HG03575 (cell line): ENCODE data around the gene CBARP.
"Not testable (repeated sequence)": the region's sequence is repeated elsewhere in the genome, so short reads cannot be mapped to it uniquely, and the experiment has no call there.

ENCODE experiments used
- ATAC-seq: cut with Tn5 transposase; IDR thresholded peaks from one replicate; pipeline ENCODE4 v1.9.1; 2021; ENCODE audit not compliant: unreplicated experiment, insufficient number of reproducible peaks, low FRiP score; ENCODE audit errors: extremely low read depth

The CBARP gene

GRCh38 chr19:1254530-1255185, 16.9 kb upstream of the CBARP start:
- ATAC-seq = no peak

GRCh38 chr19:1254081-1254527, 16.3 kb upstream of the CBARP start:
- no peak for ATAC-seq

DNA sequence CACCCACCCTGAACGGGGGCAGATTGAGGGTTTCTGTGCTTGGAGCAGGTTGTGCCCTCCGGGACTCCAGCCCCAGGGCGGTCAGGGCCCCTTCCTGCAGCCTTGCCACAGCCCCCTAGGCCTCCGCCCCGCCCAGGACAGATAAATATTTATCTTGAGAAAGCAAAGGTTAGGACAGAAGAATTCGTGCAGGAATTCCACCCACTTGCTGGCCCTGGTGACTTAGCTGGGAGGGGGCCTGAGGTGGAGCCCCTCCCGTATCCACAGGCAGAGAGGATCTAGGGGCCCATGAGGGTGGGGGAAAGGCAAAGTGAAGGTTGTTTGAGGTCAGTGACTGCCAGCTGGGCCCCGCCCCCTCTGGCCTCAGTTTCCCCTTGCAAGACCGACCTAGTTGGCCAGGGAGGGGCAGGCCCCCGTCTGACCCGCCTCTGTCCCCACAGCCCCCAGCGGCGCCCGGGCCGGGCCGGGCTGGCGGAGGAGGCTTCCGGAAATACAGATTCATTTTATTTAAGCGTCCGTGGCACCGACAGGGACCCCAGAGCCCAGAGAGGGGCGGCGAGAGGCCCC, 15.8 kb upstream of the CBARP start:
- no peak for ATAC-seq

GRCh38 chr19:1252821-1253513, 15.2 kb upstream of the CBARP start:
- no peak for ATAC-seq

DNA sequence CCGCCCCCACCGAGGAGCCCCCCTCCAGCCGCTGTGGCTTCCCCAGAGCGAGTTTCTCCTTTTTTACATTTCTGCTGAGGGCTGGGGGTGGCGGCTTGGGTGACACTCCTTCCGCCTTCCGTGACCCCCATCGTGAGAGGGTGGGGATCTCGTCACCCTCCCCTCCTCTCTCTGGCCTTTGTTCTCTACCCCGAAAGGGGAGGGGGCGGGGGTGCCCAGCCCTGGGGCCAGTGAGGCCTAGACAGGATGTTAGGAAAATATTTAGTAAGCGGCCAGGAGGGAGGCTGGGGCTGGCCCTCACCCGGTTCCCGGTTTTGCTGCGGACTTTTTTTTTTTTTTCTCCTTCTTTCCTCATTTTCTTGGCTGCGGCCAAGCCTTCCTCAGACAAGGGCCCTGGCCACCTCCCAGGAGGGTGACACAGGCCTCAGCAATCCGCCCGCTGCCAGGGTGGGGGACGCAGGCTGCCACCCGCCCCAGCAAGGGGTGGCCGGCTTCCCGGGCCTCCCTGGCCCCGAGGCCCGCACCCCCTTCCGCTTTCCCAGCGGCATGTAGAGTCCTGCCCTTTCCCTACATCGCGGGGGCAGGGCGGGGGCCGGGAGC, 14.5 kb upstream of the CBARP start:
- ATAC-seq = no peak

- no peak for ATAC-seq
These were observed 13.8 kb upstream of the CBARP start for GRCh38 chr19:1251330-1252220.

DNA sequence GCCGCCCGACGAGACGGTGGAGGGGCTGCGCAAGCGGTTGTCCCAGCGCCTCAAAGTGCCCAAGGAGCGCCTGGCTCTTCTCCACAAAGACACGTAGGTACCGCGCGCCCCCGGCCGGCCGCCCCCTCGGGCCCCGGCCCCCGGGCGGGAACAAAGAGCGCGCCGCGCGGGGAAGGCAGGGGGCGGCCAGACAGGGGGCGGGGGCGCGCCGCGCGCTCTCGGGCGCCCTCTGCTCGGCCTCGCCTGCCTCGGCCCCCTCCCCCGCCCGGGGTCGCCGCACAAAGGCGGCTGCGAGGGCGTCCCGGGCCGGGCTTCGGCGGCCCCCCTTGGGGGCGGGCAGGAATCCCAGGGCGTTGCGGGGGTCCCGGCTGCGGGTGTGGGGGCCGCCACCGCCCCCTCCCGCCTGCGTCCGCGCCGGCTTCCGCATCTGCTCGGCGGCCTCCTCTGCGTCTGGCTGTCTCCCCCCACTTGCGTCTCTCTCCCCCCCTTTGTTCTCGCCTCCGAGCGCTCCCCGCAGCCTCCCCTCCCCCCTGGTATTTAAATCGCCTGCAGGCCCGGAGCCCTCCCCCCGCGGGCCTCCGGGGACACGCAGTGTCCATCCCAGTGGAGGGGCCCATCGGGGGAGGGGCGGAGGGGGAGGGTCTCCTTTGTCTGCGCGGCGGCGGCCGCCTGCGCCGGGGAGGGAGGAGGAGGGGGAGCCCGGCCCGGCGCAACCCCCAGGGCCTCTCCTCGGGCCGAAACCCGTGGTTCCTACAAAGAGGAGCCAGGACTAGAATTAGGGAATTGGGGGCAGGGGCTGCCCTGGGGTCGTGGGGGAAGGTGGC, 12.8 kb upstream of the CBARP start:
- ATAC-seq = no peak

- no peak for ATAC-seq
These were observed 12.2 kb upstream of the CBARP start for GRCh38 chr19:1249990-1250436.

DNA sequence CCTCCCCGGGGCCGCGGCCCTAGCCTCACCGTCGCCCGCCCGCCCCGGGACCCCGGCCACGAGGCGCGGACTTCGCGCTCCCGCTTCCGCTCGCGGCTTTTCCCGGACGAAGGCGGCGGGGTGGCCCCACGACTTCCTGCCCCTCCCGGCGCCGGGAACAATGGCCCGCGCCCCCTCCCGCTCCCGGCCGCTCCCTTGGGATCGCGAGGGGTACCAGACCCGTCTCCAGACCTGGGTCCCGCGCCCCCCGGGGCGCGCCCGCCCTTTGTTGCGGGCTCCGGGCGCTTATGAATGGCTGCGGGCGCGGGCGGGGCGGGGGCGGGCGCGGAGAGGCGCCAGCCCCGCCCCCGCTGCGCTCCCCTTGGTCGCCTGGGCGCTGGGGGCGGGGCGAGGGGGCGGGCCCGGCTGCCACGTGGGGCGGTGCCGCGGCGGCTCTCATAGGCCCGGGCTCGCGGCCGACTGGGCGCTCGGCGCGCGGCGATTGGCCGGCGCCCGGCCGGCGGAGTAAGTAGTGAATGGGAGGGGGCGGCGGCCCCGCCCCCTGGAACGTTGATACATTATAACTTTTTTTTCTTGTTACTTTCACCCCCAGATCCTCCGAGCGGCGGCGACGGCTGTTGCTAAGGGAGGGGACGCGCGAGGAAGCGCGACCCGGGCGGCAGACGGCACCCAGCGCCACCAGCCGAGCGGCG, 11.6 kb upstream of the CBARP start:
- no peak for ATAC-seq

DNA sequence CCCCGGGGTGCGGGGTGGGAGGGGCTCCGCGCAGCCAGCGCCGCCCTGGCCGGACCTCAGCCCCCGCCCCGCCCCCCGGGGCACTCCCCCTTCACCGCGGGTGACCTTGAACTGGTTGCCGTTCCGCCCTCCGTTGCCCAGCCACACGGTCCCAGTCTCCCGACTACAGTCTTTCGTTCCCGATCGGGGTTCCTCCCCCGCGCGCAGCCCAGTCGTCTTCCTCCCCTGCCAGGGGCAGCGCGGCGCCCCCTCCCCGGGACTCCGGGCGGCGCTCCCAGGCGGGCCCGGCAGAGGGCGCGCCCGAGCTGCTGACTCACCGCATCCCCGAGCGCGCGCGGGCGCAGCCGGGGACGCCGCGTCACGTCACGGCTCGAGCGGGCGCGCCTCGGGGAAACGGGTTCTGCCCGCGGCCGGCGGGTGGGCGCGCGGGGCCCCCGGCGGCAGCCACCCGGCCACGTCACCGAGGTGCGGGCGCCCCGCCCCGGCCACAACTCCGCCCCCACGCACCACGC, 11.0 kb upstream of the CBARP start:
- no peak for ATAC-seq

GRCh38 chr19:1248139-1248785, 10.5 kb upstream of the CBARP start, which contains the start of gene MIDN:
TSS of gene MIDN (plus strand) at chr19:1248583. CDS start at chr19:1250297, 1,714 bp downstream.
- no peak for ATAC-seq

DNA sequence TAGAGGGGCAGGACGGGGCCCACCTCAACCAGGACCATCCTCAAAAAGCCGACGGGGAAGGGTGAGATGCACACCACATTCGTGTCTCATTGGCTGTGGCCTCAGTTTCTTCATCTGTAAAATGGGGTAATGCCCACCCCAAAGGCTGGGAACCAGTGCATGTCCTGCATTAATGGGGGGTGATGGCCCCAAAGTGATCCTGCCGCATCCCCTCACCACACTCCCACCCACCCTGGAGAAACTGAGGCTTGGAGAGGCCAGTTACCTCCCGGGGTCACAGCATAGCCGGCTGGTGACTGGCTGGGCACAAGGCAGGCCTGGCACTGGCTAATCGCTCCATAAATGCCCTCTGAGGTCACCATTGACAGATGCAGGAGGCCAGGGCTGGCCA, 9.9 kb upstream of the CBARP start:
- ATAC-seq = no peak

DNA sequence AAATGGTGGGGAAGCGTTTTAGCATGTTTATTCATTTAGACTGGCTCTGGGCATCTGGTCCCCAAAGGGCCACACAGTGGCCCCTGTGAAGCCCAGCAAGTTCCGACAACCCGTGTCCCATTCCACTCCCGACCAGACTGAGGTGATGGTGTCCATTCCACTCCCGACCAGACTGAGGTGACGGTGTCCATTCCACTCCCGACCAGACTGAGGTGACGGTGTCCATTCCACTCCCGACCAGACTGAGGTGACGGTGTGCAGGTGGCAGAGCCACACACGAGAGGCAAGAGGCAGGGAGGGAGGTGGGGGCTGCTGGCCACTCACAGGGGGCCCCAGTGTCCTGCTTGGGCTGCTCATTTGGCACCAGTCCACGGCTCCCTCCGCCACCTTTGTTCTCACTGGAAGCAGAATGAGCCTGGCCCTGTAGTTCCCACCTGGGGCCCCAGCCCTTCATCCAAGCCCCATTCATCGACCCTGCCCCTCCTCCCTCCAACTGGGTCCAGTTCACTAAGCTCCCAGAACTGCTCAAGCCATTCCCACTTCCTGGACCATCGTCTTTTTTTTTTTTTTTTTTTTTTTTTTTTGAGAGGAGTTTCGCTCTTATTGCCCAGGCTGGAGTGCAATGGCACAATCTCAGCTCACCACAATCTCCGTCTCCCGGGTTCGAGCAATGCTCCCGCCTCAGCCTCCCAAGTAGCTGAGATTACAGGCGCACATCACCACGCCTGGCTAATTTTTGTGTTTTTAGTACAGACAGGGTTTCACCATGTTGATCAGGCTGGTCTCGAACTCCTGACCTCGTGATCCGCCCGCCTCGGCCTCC, 8.7 kb upstream of the CBARP start:
- ATAC-seq = not testable (repeated sequence)

DNA sequence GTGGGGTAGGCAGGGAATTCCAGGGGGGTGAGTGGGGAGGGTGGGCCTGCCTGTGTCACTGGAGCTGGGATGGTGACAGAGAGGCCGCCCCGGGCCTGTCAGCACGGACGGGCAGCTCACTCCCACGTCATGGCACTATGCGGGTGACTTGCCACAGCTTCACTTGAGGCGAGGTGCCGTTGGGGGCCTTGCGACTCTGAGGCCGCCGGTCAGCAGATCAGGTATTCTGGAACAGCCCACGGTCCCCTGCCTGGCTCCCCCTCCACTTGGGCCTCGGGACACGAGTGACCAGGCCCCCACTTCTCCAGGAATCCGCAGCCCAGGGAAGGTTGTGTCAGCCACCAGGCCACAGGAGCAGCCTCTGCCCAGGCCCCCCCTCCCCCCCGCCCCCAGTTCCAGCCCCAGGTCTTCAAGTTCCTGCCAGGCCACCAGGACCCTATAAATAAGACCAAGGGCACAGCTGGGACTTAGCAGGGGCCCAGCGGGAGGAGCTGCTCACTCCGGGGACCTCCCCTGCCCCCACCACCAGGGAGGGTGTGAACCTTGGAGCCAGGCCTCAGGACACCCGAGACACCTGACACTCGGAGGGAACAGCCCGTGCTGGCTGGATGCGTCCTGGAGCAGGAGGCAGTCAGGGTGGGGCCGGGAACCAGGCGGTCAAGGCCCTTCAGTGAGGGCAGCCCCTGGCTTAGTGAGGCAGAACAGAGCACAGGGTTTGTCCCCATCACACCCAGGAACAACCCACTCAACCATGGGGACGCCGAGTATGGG, 7.9 kb upstream of the CBARP start:
- no peak for ATAC-seq

DNA sequence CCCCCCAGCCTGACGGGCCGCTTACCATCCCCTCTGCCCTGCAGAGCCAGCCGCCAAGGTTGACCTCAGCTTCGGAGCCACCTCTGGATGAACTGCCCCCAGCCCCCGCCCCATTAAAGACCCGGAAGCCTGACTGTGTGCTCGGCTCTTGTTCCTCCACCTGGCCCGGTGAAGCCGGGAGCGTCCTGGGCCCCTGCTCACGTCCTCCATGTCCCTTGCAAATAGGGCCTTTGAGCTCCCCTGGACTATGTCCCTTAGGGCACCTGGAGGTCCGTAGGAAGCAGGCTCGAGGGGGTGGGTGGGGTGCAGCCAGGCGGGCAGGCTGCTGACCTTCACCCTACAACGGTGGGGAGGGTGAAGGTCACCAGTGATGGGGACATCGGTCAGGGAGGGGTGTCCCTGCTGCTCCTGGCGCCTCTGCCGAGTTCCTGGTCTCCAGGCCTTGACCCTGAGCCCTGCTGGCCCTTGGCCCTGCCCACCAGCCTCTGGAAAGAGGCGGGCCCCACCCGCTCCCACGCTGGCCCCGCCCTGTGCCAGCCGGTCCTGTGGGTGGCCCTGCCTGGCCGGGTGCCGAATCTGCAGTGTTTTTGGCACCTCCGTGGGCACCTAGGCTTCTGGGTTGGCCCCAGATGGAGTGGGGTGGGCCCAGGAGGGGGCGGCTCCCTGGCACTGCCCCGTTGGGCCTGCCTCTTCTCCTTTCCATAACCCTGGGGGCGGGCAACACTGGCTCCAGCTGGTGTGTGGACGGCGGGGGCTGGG, 7.1 kb upstream of the CBARP start:
- ATAC-seq = no peak
